Esophagus muscularis mucosa (tissue), 4 donors: ENCODE data around the gene UGT1A10.

Experiments
- EP300 ChIP-seq: sonication (generic); formaldehyde crosslinking; IDR thresholded peaks from one replicate; pipeline ENCODE4 v1.6.1; 2017; ENCODE audit warnings: antibody characterized with exemption
- POLR2A ChIP-seq: fragments of 450-650 bp; IDR thresholded peaks from one replicate; pipeline ENCODE4 v1.6.1; 2017; ENCODE audit warnings: antibody characterized with exemption, moderate library complexity, mild to moderate bottlenecking, low read depth
- POLR2AphosphoS5 ChIP-seq, 2 donors: sonication (generic); formaldehyde crosslinking; IDR thresholded peaks; one replicate each; pipeline ENCODE4 v1.6.1; 2017; ENCODE audit warnings: antibody characterized with exemption in 2 of 2
- TF ChIP-seq, protein P1 (sequence below), 3 experiments: fragments of 200-600 bp in 2 of 3; fragments of 450-650 bp in 1 of 3; sonication (generic) in 2 of 3; IDR thresholded peaks; one replicate each; pipeline ENCODE4 v1.5.1; 2017 to 2019; ENCODE audit warnings: antibody characterized with exemption in 3 of 3, mild to moderate bottlenecking in 2 of 3, moderate library complexity in 1 of 3

GRCh38 chr2:233681521-233682099, 45.4 kb downstream of the UGT1A10 start, which contains the start of gene UGT1A7:
- TF ChIP-seq, protein P1, sequence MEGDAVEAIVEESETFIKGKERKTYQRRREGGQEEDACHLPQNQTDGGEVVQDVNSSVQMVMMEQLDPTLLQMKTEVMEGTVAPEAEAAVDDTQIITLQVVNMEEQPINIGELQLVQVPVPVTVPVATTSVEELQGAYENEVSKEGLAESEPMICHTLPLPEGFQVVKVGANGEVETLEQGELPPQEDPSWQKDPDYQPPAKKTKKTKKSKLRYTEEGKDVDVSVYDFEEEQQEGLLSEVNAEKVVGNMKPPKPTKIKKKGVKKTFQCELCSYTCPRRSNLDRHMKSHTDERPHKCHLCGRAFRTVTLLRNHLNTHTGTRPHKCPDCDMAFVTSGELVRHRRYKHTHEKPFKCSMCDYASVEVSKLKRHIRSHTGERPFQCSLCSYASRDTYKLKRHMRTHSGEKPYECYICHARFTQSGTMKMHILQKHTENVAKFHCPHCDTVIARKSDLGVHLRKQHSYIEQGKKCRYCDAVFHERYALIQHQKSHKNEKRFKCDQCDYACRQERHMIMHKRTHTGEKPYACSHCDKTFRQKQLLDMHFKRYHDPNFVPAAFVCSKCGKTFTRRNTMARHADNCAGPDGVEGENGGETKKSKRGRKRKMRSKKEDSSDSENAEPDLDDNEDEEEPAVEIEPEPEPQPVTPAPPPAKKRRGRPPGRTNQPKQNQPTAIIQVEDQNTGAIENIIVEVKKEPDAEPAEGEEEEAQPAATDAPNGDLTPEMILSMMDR (IDR thresholded peaks at IDR 0.05) = no peak
- TF ChIP-seq POLR2AphosphoS5 (IDR thresholded peaks at IDR 0.05) = no peak
- TF ChIP-seq EP300 = no peak
- no peak for TF ChIP-seq POLR2A
